DND-41 (cell line): ENCODE data around the gene C5AR2.

ENCODE experiments used
- EZH2 ChIP-seq: IDR thresholded peaks from 3 replicates; pipeline ENCODE4 v1.6.1; 2012; ENCODE audit warnings: borderline replicate concordance, low read depth, mild to moderate bottlenecking, moderate library complexity, low read length, inconsistent platforms; ENCODE audit not compliant: severe bottlenecking
- TF ChIP-seq, protein P1 (sequence below): IDR thresholded peaks from 2 replicates; pipeline ENCODE4 v1.5.1; 2012; ENCODE audit warnings: borderline replicate concordance, low read length, moderate library complexity, mild to moderate bottlenecking; ENCODE audit not compliant: poor library complexity, severe bottlenecking; ENCODE audit errors: extremely low read depth

- TF ChIP-seq, protein P1, sequence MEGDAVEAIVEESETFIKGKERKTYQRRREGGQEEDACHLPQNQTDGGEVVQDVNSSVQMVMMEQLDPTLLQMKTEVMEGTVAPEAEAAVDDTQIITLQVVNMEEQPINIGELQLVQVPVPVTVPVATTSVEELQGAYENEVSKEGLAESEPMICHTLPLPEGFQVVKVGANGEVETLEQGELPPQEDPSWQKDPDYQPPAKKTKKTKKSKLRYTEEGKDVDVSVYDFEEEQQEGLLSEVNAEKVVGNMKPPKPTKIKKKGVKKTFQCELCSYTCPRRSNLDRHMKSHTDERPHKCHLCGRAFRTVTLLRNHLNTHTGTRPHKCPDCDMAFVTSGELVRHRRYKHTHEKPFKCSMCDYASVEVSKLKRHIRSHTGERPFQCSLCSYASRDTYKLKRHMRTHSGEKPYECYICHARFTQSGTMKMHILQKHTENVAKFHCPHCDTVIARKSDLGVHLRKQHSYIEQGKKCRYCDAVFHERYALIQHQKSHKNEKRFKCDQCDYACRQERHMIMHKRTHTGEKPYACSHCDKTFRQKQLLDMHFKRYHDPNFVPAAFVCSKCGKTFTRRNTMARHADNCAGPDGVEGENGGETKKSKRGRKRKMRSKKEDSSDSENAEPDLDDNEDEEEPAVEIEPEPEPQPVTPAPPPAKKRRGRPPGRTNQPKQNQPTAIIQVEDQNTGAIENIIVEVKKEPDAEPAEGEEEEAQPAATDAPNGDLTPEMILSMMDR, result no peak
- TF ChIP-seq EZH2, result no peak
Measured at GRCh38 chr19:47310819-47311218, 21.2 kb upstream of the C5AR2 start.
